Activated T-helper 17 cell treated with anti-CD3 and anti-CD28 coated beads, Interleukin-2, amount 50 U/mL, for 72 hours (primary cell): Measurements from ENCODE around the gene MEGF6. TPM values are rescaled to one million over a fixed set of nuclear protein-coding genes. Genes with fewer than 3 reads are reported as not detected.

ENCODE experiments used
- ATAC-seq: fragments of 150-1000 bp; cut with Tn5 transposase; replicated peaks from 2 replicates; pipeline ENCODE4 v1.10.0; 2021; ENCODE audit warnings: mild to moderate bottlenecking, moderate library complexity
- H3K27ac Mint-ChIP-seq: one replicate; pipeline ENCODE4 v1.8.0; 2022; ENCODE audit warnings: mixed read lengths
- H3K27me3 Mint-ChIP-seq: one replicate; pipeline ENCODE4 v1.8.0; 2022; ENCODE audit warnings: mixed read lengths
- H3K36me3 Mint-ChIP-seq: one replicate; pipeline ENCODE4 v1.8.0; 2022; ENCODE audit warnings: low read depth, mild to moderate bottlenecking, mixed read lengths
- H3K4me1 Mint-ChIP-seq: one replicate; pipeline ENCODE4 v1.8.0; 2022; ENCODE audit warnings: mixed read lengths
- H3K4me3 Mint-ChIP-seq: one replicate; pipeline ENCODE4 v1.8.0; 2022; ENCODE audit warnings: mild to moderate bottlenecking, mixed read lengths
- H3K9me3 Mint-ChIP-seq: one replicate; pipeline ENCODE4 v1.8.0; 2022; ENCODE audit warnings: mixed read lengths
- total RNA-seq, 2 donors: library from RNA; stranded (reverse); gene quantifications; one replicate each; pipeline ENCODE4 v1.2.3, GENCODE V29; 2022

MEGF6 gene
- total RNA-seq, 2 donors from 2014 or later, result 5.0 to 9.7 TPM

- Mint-ChIP-seq H3K36me3 (no peaks in the 10 kb centered on the region), H3K4me1 (no peaks in the 10 kb centered on the region), H3K27ac (no peak overlapping the region), H3K9me3 (no peaks in the 10 kb centered on the region), H3K27me3 (no peaks in the 10 kb centered on the region), H3K4me3 (no peak overlapping the region)
- no peak for ATAC-seq
Measured at GRCh38 chr1:3540876-3541275, 70.4 kb downstream of the MEGF6 start.

GRCh38 chr1:3539707-3540425 is 71.4 kb downstream of the MEGF6 start:
- Mint-ChIP-seq H3K27me3 (no peaks in the 10 kb centered on the region), H3K4me1 (no peaks in the 10 kb centered on the region), H3K9me3 (no peaks in the 10 kb centered on the region), H3K4me3 (no peak overlapping the region), H3K36me3 (no peaks in the 10 kb centered on the region), H3K27ac (no peak overlapping the region)
- no peak for ATAC-seq

- Mint-ChIP-seq H3K36me3 (no peaks in the 10 kb centered on the region), H3K27me3 (no peaks in the 10 kb centered on the region), H3K27ac (no peak overlapping the region), H3K4me1 (no peaks in the 10 kb centered on the region), H3K4me3 (no peak overlapping the region), H3K9me3 (no peaks in the 10 kb centered on the region)
- no peak for ATAC-seq
Measured at GRCh38 chr1:3537359-3537758, 73.9 kb downstream of the MEGF6 start.

- Mint-ChIP-seq H3K9me3 (no peaks in the 10 kb centered on the region), H3K27ac (no peak overlapping the region)
- ATAC-seq, result no peak
Measured at GRCh38 chr1:3536420-3537195, 74.7 kb downstream of the MEGF6 start.

GRCh38 chr1:3535732-3536131 is 75.6 kb downstream of the MEGF6 start:
- Mint-ChIP-seq H3K27me3 (no peaks in the 10 kb centered on the region), H3K9me3 (no peaks in the 10 kb centered on the region), H3K27ac (no peak overlapping the region), H3K4me3 (no peak overlapping the region), H3K36me3 (no peaks in the 10 kb centered on the region), H3K4me1 (peaks cover 5% of the 10 kb centered on the region)
- ATAC-seq, result no peak

More at GRCh38 chr1:3536420-3537195, 74.7 kb downstream of the MEGF6 start:
- H3K36me3 Mint-ChIP-seq, result no peaks in the 10 kb centered on the region
- H3K4me1 Mint-ChIP-seq, result peaks cover 2% of the 10 kb centered on the region
- H3K4me3 Mint-ChIP-seq, result no peak overlapping the region
- no peaks in the 10 kb centered on the region for H3K27me3 Mint-ChIP-seq

- ATAC-seq, result no peak
- no peak overlapping the region for H3K4me3 Mint-ChIP-seq
- no peaks in the 10 kb centered on the region for H3K9me3 Mint-ChIP-seq
- no peak overlapping the region for H3K27ac Mint-ChIP-seq
- H3K36me3 Mint-ChIP-seq, result no peaks in the 10 kb centered on the region
- no peaks in the 10 kb centered on the region for H3K27me3 Mint-ChIP-seq
- peaks cover 5% of the 10 kb centered on the region for H3K4me1 Mint-ChIP-seq
Measured at GRCh38 chr1:3534803-3535637, 76.3 kb downstream of the MEGF6 start.

GRCh38 chr1:3533067-3534048 is 78.0 kb downstream of the MEGF6 start:
- no peaks in the 10 kb centered on the region for H3K27me3 Mint-ChIP-seq
- no peak overlapping the region for H3K27ac Mint-ChIP-seq
- H3K4me3 Mint-ChIP-seq, result no peak overlapping the region
- no peaks in the 10 kb centered on the region for H3K9me3 Mint-ChIP-seq
- H3K36me3 Mint-ChIP-seq, result no peaks in the 10 kb centered on the region
- peaks cover 5% of the 10 kb centered on the region for H3K4me1 Mint-ChIP-seq
- no peak for ATAC-seq

GRCh38 chr1:3531928-3532327 is 79.4 kb downstream of the MEGF6 start:
- no peaks in the 10 kb centered on the region for H3K27me3 Mint-ChIP-seq
- no peaks in the 10 kb centered on the region for H3K9me3 Mint-ChIP-seq
- no peak overlapping the region for H3K27ac Mint-ChIP-seq
- H3K4me1 Mint-ChIP-seq, result peaks cover 5% of the 10 kb centered on the region
- H3K4me3 Mint-ChIP-seq, result peak overlapping the region; percentile 68
- no peak for ATAC-seq
- no peaks in the 10 kb centered on the region for H3K36me3 Mint-ChIP-seq

GRCh38 chr1:3530926-3531818 is 80.1 kb downstream of the MEGF6 start:
- peak overlapping the region; percentile 73 for H3K4me3 Mint-ChIP-seq
- peaks cover 5% of the 10 kb centered on the region for H3K4me1 Mint-ChIP-seq
- ATAC-seq, result peak; percentile 84

GRCh38 chr1:3530086-3530925 is 81.0 kb downstream of the MEGF6 start:
- ATAC-seq, result no peak

More at GRCh38 chr1:3530926-3531818, 80.1 kb downstream of the MEGF6 start:
- no peaks in the 10 kb centered on the region for H3K9me3 Mint-ChIP-seq
- no peak overlapping the region for H3K27ac Mint-ChIP-seq
- H3K27me3 Mint-ChIP-seq, result no peaks in the 10 kb centered on the region
- no peaks in the 10 kb centered on the region for H3K36me3 Mint-ChIP-seq

GRCh38 chr1:3529099-3529729 is 82.1 kb downstream of the MEGF6 start:
- no peak for ATAC-seq
- H3K4me3 Mint-ChIP-seq, result peak overlapping the region; percentile 73
- H3K27ac Mint-ChIP-seq, result no peak overlapping the region
- H3K36me3 Mint-ChIP-seq, result no peaks in the 10 kb centered on the region
- H3K27me3 Mint-ChIP-seq, result no peaks in the 10 kb centered on the region
- no peaks in the 10 kb centered on the region for H3K9me3 Mint-ChIP-seq
- H3K4me1 Mint-ChIP-seq, result peaks cover 5% of the 10 kb centered on the region

More at GRCh38 chr1:3530086-3530925, 81.0 kb downstream of the MEGF6 start:
- peak overlapping the region; percentile 73 for H3K4me3 Mint-ChIP-seq
- peaks cover 5% of the 10 kb centered on the region for H3K4me1 Mint-ChIP-seq
- H3K27ac Mint-ChIP-seq, result peak overlapping the region; percentile 46
- no peaks in the 10 kb centered on the region for H3K27me3 Mint-ChIP-seq
- H3K9me3 Mint-ChIP-seq, result no peaks in the 10 kb centered on the region
- H3K36me3 Mint-ChIP-seq, result no peaks in the 10 kb centered on the region

GRCh38 chr1:3527774-3528173 is 83.5 kb downstream of the MEGF6 start:
- no peak overlapping the region for H3K27ac Mint-ChIP-seq
- H3K36me3 Mint-ChIP-seq, result no peaks in the 10 kb centered on the region
- H3K4me1 Mint-ChIP-seq, result peaks cover 5% of the 10 kb centered on the region
- no peaks in the 10 kb centered on the region for H3K27me3 Mint-ChIP-seq
- H3K4me3 Mint-ChIP-seq, result no peak overlapping the region
- no peak for ATAC-seq
- H3K9me3 Mint-ChIP-seq, result no peaks in the 10 kb centered on the region
